Esophagus muscularis mucosa (tissue), 4 donors: ENCODE results near the gene PPME1. TPM values are rescaled to one million over a fixed set of nuclear protein-coding genes. Genes with fewer than 3 reads are reported as not detected.
A peak's percentile ranks its signal among the peaks of the same experiment; 100 is the strongest.

Experiments used
- DNase-seq: peaks from one replicate; pipeline ENCODE4 v3.0.0-alpha.2; 2017; ENCODE audit errors: extremely low spot score
- H3K27ac ChIP-seq, 4 donors: fragments of 200-600 bp; sonication (generic); replicated peaks in 1 of 4; 1 replicate in 3 of 4; 2 replicates in 1 of 4; pipeline ENCODE4 v1.5.1; 2016 to 2019; ENCODE audit warnings: mild to moderate bottlenecking in 1 of 4
- H3K27me3 ChIP-seq, 4 donors: fragments of 200-600 bp; sonication (generic); one replicate each; pipeline versions ENCODE4 v1.5.1 to v1.6.0; 2016 to 2019
- H3K36me3 ChIP-seq, 4 donors: fragments of 200-600 bp; sonication (generic); one replicate each; pipeline ENCODE4 v1.5.1; 2016 to 2019
- H3K4me1 ChIP-seq, 4 donors: fragments of 200-600 bp; sonication (generic); one replicate each; pipeline ENCODE4 v1.5.1; 2016 to 2019
- H3K4me3 ChIP-seq, 4 donors: fragments of 200-600 bp; sonication (generic); 1 replicate in 2 of 4; 2 replicates in 2 of 4; pipeline ENCODE4 v1.5.1; 2016 to 2019; ENCODE audit warnings: mild to moderate bottlenecking in 4 of 4, moderate library complexity in 1 of 4
- H3K9me3 ChIP-seq, 4 donors: fragments of 200-600 bp; sonication (generic); 1 replicate in 3 of 4; 2 replicates in 1 of 4; pipeline ENCODE4 v1.5.1; 2016 to 2019
- EP300 ChIP-seq: sonication (generic); formaldehyde crosslinking; IDR thresholded peaks from one replicate; pipeline ENCODE4 v1.6.1; 2017; ENCODE audit warnings: antibody characterized with exemption
- POLR2A ChIP-seq: fragments of 450-650 bp; IDR thresholded peaks from one replicate; pipeline ENCODE4 v1.6.1; 2017; ENCODE audit warnings: antibody characterized with exemption, moderate library complexity, mild to moderate bottlenecking, low read depth
- POLR2AphosphoS5 ChIP-seq, 2 donors: sonication (generic); formaldehyde crosslinking; IDR thresholded peaks; one replicate each; pipeline ENCODE4 v1.6.1; 2017; ENCODE audit warnings: antibody characterized with exemption in 2 of 2
- WGBS: methylation state at CpG from one replicate; pipeline ENCODE4 v1.1.5; 2018; 5-methylcytosine and 5-hydroxymethylcytosine counted together
- intact Hi-C: fragments of 100-400 bp; cut with DNase I; formaldehyde crosslinking; loops from one replicate; pipeline ENCODE4 v1.15.1; 2023
- total RNA-seq, 4 donors: library from RNA; depleted of rRNA; stranded (reverse); fragments of >200 nt; gene quantifications; one replicate each; pipeline versions ENCODE4 v1.1.0 to v1.2.1, GENCODE V29; 2016
- TF ChIP-seq, protein P1 (sequence below), 3 experiments: fragments of 200-600 bp in 2 of 3; fragments of 450-650 bp in 1 of 3; sonication (generic) in 2 of 3; IDR thresholded peaks; one replicate each; pipeline ENCODE4 v1.5.1; 2017 to 2019; ENCODE audit warnings: antibody characterized with exemption in 3 of 3, mild to moderate bottlenecking in 2 of 3, moderate library complexity in 1 of 3

PPME1 gene
- total RNA-seq, 4 donors from 2014 or later: 25.3 to 45.2 (median 31.0) TPM

DNA sequence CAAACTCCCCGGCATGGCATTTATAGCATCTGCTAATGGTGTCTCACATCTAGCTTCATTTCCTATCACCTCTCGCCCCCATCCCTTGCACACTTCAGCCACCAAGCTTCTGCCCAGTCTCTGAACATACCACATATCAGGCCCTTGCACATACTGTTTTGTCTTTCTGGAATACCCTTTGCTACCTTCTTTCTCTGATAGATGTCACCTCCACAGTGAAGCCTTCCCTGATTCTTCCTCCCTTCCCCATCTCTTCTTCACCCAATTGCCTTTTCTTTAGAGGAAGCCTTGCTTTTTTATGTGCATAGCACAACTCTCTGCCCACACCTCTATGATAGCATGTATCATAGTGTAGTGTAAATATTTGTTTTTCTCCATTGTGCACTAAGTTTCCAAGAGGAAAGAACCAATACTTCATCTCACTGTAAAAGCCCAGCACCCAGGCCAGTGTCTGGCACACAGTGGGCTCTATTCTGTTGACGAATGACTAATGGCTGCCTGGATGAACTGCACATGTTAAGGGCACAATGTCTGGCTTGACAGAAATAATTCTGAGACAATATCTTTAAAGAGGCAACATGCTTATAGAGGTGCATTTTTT is 112.6 kb downstream of the PPME1 start:
- Histone ChIP-seq H3K36me3 (no peaks in the 10 kb centered on the region), H3K4me1 (peaks cover 0 to 57% (median 33%) of the 10 kb centered on the region in 4 donors), H3K27ac (no peak overlapping the region), H3K27me3 (no peaks in the 10 kb centered on the region), H3K4me3 (no peak overlapping the region), H3K9me3 (no peaks in the 10 kb centered on the region)
- intact Hi-C loops: no loop called here
- TF ChIP-seq EP300 (no peak), POLR2A (no peak), POLR2AphosphoS5 (IDR thresholded peaks at IDR 0.05) (no peak)
- TF ChIP-seq, protein P1, sequence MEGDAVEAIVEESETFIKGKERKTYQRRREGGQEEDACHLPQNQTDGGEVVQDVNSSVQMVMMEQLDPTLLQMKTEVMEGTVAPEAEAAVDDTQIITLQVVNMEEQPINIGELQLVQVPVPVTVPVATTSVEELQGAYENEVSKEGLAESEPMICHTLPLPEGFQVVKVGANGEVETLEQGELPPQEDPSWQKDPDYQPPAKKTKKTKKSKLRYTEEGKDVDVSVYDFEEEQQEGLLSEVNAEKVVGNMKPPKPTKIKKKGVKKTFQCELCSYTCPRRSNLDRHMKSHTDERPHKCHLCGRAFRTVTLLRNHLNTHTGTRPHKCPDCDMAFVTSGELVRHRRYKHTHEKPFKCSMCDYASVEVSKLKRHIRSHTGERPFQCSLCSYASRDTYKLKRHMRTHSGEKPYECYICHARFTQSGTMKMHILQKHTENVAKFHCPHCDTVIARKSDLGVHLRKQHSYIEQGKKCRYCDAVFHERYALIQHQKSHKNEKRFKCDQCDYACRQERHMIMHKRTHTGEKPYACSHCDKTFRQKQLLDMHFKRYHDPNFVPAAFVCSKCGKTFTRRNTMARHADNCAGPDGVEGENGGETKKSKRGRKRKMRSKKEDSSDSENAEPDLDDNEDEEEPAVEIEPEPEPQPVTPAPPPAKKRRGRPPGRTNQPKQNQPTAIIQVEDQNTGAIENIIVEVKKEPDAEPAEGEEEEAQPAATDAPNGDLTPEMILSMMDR (IDR thresholded peaks at IDR 0.05): no peak
- DNase-seq: no peak
- 82% methylated on average over 3 of the region's 3 CpGs for WGBS

DNA sequence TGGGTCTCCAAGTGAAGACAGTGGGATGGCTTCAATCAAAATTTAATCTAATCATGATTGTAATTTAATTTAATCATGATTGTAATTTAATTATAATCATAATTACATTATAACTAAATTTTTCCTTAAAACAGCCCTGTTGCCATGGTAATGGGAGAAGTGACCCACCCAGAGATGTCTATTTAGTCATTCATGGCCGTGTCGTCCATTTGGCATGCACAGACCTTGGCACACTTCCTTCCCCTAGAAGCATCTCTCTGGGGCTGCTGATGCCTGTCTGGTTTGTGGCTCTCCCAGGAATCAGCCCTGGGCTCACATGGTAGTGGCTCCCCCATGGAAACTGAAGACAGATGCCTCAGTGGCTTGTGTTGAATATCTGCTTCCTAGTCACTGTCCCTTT is 113.4 kb downstream of the PPME1 start:
- H3K4me1 ChIP-seq: peaks cover 0 to 51% (median 25%) of the 10 kb centered on the region in 4 donors
- DNase-seq: no peak
- H3K36me3 ChIP-seq: no peaks in the 10 kb centered on the region
- TF ChIP-seq, protein P1 (IDR thresholded peaks at IDR 0.05): no peak
- WGBS: 49% methylated on average over 2 of the region's 2 CpGs
- H3K9me3 ChIP-seq: no peaks in the 10 kb centered on the region
- H3K4me3 ChIP-seq: no peak overlapping the region
- intact Hi-C loops: no loop called here
- no peaks in the 10 kb centered on the region for H3K27me3 ChIP-seq
- H3K27ac ChIP-seq: no peak overlapping the region

DNA sequence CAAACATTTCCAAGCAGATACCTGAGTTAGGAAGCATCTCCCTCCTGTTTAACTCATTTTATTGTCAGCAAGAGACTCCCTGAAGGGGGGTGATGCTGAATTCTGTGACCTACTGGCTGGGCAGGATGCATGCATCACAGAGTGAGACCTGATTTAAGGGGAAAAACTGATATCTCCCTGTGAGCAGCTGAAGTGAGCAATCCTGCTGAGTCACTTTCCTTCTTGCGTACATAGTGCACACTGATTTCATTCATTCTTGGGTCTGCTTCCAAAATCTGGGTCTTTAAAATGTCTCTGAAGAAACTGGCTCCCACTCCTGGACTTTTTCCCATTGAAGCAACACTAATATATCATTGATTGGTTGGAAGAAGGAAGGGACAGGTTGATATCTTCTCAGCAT is 117.1 kb downstream of the PPME1 start:
- peak overlapping the region in 2 of 4 donors; percentile 0 to 26 for H3K27ac ChIP-seq
- peaks cover 0 to 37% (median 15%) of the 10 kb centered on the region in 4 donors for H3K4me1 ChIP-seq
- H3K27me3 ChIP-seq: no peaks in the 10 kb centered on the region
- H3K9me3 ChIP-seq: no peaks in the 10 kb centered on the region
- TF ChIP-seq POLR2AphosphoS5 (IDR thresholded peaks at IDR 0.05) (peak in 1 of 2 donors; percentile 33), EP300 (no peak), POLR2A (no peak)
- TF ChIP-seq, protein P1 (IDR thresholded peaks at IDR 0.05): no peak
- DNase-seq: no peak
- H3K4me3 ChIP-seq: no peak overlapping the region
- intact Hi-C loops: no loop called here
- WGBS: 25% methylated on average over 1 of the region's 1 CpG
- no peaks in the 10 kb centered on the region for H3K36me3 ChIP-seq

DNA sequence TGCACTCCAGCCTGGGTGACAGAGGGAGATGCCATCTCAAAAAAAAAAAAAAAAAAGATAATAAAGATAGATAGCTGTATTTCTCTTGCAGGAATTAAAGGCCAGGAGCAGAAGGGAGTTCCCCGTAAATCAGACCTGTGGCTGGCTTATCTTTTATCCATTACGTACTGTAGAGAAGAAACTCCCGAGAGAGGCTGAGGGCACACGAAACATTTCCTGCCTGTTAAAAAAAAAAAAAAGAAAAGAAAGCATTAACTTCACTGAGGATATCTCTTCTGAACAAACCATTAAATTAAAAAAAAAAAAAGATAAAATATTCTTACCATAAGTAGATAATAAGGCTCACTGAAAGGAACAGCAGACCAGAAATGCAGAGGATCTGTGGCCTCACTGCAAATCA is 117.8 kb downstream of the PPME1 start:
- Histone ChIP-seq H3K4me3 (no peak overlapping the region), H3K4me1 (peaks cover 0 to 30% (median 11%) of the 10 kb centered on the region in 4 donors), H3K27ac (no peak overlapping the region), H3K9me3 (no peaks in the 10 kb centered on the region), H3K36me3 (no peaks in the 10 kb centered on the region), H3K27me3 (no peaks in the 10 kb centered on the region)
- no peak for DNase-seq
- intact Hi-C loops: no loop called here
- WGBS: 66% methylated on average over 4 of the region's 4 CpGs
- no peak for TF ChIP-seq POLR2A
- TF ChIP-seq POLR2AphosphoS5 (IDR thresholded peaks at IDR 0.05): no peak
- TF ChIP-seq, protein P1 (IDR thresholded peaks at IDR 0.05): no peak
- TF ChIP-seq EP300: no peak

DNA sequence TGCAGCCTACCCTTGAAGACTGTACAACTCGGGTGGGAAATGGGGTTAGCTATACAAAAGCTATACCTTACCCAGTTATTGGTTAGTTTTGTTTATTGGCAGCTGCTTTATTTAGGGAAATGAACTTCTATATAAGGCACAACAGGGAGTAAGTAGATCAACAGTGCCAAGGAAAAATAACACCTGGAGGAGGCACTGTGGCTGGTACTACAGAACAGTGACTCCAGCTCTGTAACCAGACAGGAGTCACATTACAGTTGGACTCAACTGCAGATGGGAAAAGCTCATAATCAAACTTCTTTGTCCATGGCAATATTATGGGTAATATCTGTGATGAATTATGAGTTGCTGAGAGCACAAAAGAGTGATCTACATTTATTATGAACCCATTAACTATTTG is 126.4 kb downstream of the PPME1 start:
- TF ChIP-seq EP300 (no peak), POLR2A (no peak), POLR2AphosphoS5 (IDR thresholded peaks at IDR 0.05) (no peak)
- TF ChIP-seq, protein P1 (IDR thresholded peaks at IDR 0.05): no peak
- intact Hi-C loops: no loop called here
- no peak overlapping the region for H3K4me3 ChIP-seq
- no peaks in the 10 kb centered on the region for H3K9me3 ChIP-seq
- peak; percentile 34 for DNase-seq
- WGBS: 91% methylated on average over 1 of the region's 1 CpG
- no peaks in the 10 kb centered on the region for H3K36me3 ChIP-seq
- no peaks in the 10 kb centered on the region for H3K4me1 ChIP-seq
- no peaks in the 10 kb centered on the region for H3K27me3 ChIP-seq
- no peak overlapping the region for H3K27ac ChIP-seq
